GM18526 (cell line): ENCODE measurements around the gene C20orf144.

ENCODE experiments used
- POLR2A ChIP-seq: IDR thresholded peaks from 3 replicates; pipeline ENCODE4 v1.6.1; 2011; ENCODE audit not compliant: insufficient read length; ENCODE audit errors: extremely low read depth

The C20orf144 gene

GRCh38 chr20:33662172-33662571 lies at the start of gene C20orf144:
C20orf144 (plus strand) TSS chr20:33662327; CDS start chr20:33662346, 19 bp downstream.
- TF ChIP-seq POLR2A = no peak

GRCh38 chr20:33621717-33622400 lies 40.3 kb upstream of the C20orf144 start:
- TF ChIP-seq POLR2A = no peak

DNA sequence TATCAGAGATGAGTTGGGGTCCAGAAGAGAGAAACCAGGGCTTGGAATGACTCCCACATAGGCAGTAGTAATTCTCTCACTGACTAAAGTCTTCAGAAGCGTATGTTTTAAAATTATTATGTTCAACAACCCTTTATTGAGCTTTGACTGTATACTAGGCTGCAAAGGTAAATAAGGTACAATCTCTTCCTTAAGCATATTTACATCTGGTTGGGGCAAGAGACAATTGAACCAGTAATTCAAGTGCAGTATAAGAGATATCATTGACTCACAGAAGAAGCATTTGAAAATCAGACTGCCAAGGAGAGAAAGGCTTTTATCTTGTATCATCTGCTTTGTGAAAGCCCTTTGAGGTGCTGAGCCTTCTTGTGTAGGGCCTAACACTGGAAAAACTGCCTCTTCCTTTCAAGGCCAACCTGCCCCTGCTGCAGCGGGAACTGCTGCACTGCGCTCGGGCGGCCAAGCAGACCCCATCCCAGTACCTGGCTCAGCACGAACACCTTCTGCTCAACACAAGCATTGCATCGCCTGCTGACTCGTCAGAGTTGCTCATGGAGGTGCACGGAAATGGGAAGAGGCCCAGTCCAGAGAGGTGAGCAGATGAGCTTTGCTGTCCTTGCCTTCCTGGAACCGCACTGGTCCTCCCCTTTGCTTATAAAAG lies 39.3 kb upstream of the C20orf144 start:
- TF ChIP-seq POLR2A = no peak

DNA sequence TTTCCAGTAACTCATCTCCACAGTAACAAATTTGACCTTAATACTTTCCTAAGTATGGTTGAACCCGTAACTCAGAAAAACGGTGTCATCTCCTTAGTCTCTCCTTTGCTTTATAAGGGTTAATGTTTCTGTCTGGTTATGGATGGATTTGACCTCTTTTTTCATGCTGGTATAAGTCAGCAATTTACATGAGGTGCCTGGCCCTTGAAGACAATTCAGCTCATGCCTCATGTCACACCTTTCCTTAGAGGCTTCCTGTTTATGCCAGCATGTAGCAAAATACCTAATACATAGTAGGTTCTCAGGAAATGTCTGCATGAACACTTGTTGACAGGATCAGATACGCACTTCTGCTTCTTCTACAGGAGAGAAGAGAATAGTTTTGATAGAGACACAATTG lies 37.7 kb upstream of the C20orf144 start:
- no peak for TF ChIP-seq POLR2A

DNA sequence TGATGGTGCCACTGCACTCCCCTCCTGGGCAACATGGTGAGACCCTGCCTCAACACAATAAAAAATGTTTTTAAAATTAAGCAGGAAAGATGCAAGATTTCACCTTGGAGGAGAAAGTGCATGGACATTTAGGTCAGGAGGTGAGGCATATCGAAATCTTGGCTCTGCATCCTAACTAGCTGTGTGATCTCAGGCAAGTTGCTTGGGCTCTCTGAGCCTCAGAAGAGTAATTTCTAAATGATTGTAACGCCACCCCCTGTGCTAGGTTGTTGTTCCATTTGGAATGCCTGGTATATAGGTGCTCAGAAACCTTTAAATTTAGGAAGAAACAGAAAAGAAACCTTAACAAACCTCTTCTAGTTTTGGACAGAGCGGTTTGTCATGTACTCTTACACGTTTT lies 35.9 kb upstream of the C20orf144 start:
- TF ChIP-seq POLR2A = no peak

DNA sequence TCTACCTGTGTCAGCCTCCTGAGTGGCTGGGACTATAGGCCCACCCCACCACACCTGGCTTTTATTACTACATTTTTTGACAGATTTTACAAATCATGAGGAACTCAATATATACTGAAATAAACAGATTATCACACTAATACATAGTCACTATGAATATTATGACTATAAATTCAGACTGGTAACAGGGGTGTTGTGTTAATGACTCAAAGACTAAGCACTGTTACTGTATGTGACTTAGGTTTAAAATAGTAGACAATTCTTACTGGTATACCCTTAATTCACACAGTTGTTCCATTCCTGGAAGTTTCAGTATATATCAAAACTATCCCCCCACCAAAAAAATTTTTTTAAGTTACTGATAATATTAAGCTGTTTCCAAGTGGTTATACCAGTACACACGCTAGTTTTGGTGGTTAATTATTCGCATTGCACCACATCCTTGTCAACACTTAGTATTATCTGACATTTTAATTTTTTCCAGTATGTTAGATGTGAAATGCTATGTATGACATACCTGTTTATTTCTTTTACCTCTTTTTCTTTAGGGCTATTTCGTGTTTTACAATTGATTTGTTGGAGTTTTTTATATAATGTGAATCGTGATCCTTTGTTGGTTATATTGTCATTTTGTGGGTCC lies 34.4 kb upstream of the C20orf144 start:
- no peak for TF ChIP-seq POLR2A

GRCh38 chr20:33629533-33629932 lies 32.6 kb upstream of the C20orf144 start:
- TF ChIP-seq POLR2A = no peak

DNA sequence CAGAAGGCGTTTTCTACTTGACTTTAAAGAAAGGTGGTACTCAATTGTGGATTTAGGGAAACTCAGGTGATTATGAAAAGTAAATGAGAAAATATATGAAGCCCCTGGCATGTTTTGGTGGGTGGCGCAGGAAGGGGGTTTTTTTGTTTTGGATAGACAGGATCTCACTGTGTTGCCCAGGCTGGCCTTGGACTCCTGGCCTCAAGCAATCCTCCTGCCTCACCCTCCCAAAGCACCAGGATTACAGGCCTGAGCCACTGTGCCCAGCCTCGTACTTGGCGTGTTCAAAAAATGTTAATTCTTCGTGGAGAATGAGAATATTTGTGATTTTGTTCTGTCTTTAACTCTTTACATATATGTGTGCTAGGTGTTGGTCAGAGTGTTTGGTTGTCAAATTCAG lies 32.1 kb upstream of the C20orf144 start:
- no peak for TF ChIP-seq POLR2A

DNA sequence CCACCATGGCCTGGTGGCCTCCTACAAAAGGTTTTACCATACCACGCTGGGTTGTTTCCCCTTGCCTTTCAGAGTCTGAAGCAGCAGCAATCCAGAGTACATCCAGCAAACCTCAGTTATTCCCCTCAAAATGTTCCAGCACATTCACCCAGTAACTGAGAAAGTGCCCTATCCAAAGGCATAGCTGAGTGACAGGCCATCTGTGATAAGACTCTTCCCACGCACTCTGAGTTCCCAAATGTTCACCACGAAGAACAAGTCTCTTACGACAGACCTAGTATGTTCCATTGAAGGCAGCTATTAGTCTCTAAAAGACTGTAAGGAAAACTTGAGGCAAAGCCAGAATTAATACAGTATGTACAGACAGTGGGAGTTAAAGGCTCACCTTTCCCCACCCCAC lies 31.6 kb upstream of the C20orf144 start:
- no peak for TF ChIP-seq POLR2A

DNA sequence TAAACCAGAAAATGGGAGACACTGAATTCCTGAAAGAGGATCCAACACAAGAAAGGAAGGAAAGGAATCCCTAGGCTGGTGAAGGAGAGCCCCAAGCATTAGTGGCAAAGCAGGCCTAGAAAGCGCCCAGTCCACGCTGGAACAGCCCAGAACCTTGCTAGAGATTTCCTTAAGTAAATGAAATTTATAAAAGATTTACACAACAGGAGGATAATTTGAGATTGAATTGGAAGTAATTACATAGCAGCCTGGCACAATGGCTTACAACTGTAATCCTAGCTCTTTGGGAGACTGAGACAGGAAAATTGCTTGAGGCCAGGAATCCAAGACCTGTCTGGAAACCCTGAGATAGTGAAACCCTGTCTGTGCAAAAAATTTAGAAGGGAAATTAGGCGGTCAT lies 26.8 kb upstream of the C20orf144 start:
- no peak for TF ChIP-seq POLR2A

GRCh38 chr20:33636776-33637175 lies 25.4 kb upstream of the C20orf144 start:
- no peak for TF ChIP-seq POLR2A

- no peak for TF ChIP-seq POLR2A
Observed at GRCh38 chr20:33640287-33640686, 21.8 kb upstream of the C20orf144 start.

DNA sequence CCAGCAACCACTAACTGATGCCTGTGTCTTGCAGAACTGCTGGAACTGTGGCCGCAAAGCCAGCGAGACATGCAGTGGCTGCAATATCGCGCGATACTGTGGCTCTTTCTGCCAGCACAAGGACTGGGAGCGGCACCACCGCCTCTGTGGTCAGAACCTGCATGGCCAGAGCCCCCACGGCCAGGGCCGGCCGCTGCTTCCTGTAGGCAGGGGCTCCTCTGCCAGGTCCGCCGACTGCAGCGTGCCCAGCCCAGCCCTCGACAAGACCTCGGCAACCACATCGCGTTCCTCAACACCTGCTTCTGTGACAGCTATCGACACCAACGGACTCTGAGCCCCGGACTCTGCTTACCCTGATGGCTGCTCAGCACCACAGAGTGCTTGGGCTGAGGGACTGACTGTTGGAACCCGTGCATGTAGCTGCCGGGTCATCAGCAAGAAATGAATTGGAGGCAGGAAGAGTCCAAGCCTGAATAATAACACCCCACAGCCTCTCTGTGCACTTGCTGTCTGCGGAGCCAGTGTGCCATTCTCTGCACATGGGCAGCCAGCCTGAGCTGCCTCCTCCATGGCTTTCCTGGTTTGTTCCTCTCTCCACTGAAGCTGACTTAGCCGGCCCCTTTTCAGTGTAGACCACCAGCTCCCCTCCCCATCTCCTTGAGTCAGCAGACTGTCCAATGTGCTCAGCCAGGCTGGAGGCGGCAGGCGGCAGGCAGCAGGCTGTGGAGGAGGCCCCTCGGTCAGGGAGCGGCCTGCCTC lies 17.6 kb upstream of the C20orf144 start:
- no peak for TF ChIP-seq POLR2A

DNA sequence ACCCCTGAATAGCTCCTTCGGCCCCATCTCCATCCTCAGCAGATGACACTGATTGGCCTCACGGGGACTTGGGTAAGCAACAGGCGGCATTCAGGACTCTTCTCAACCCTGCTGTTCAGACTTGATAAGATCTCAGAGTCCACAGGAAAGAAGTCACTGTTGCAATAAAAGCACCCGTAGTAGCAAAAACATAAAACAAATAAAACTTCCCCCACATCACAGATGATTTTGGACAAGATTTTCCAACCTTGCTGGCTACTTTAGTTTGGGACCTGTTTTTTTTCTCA lies 17.1 kb upstream of the C20orf144 start:
- no peak for TF ChIP-seq POLR2A

GRCh38 chr20:33645396-33645795 lies 16.7 kb upstream of the C20orf144 start:
- TF ChIP-seq POLR2A = no peak

- TF ChIP-seq POLR2A = no peak
Observed at GRCh38 chr20:33646191-33646590, 15.9 kb upstream of the C20orf144 start.
